SK-N-SH (cell line): ENCODE data around the gene ARHGAP1. TPM values are rescaled to one million over a fixed set of nuclear protein-coding genes. Genes with fewer than 3 reads are reported as not detected.

Experiments used
- CTCF ChIA-PET: fragments of 300-600, 350-600 bp; formaldehyde crosslinking; extraction: SDS; loops from one replicate; lab custom pipeline; 2021; lab: Yijun Ruan, JAX
- POLR2A ChIA-PET: fragments of 350-600 bp; sonication (Branson Sonifier 250); formaldehyde crosslinking; extraction: SDS; loops from one replicate; lab custom pipeline; 2020; ENCODE audit warnings: antibody characterized with exemption, inconsistent platforms; lab: Yijun Ruan, JAX
- DNase-seq: peaks from one replicate; pipeline ENCODE4 v3.0.0; 2012
- H2AFZ ChIP-seq: fragments of 200-600 bp; sonication (generic); 2 replicates; pipeline ENCODE4 v1.8.1; 2016; ENCODE audit warnings: antibody characterized with exemption, mild to moderate bottlenecking, low read depth
- H3F3A ChIP-seq: fragments of 200-600 bp; sonication (generic); replicated peaks from 2 replicates; pipeline ENCODE3; 2016; ENCODE audit warnings: antibody characterized with exemption, mild to moderate bottlenecking; ENCODE audit not compliant: insufficient read depth
- H3K27ac ChIP-seq, 2 experiments: fragments of 200-500 bp in 1 of 2; fragments of 200-600 bp in 1 of 2; sonication (Bioruptor generic) in 1 of 2; sonication (generic), shearing (Covaris generic) in 1 of 2; 2 replicates each; pipeline versions ENCODE4 v1.5.1 to v1.6.1; 2014 to 2016; ENCODE audit warnings: low read depth in 2 of 2, inconsistent platforms in 1 of 2, low read length in 1 of 2, mild to moderate bottlenecking in 1 of 2, mixed read lengths in 1 of 2
- H3K27me3 ChIP-seq: fragments of 200-600 bp; sonication (generic), shearing (Covaris generic); 2 replicates; pipeline ENCODE4 v1.6.1; 2016; ENCODE audit warnings: mixed run types; ENCODE audit not compliant: insufficient read depth
- H3K36me3 ChIP-seq, 2 experiments: fragments of 200-500 bp in 1 of 2; fragments of 200-600 bp in 1 of 2; sonication (Bioruptor generic) in 1 of 2; sonication (generic) in 1 of 2; replicated peaks in 1 of 2; 2 replicates each; pipeline versions ENCODE3 to v1.5.1; 2014 to 2016; ENCODE audit warnings: low read length in 1 of 2, mild to moderate bottlenecking in 1 of 2; ENCODE audit not compliant: insufficient read depth in 2 of 2, control insufficient read depth in 1 of 2
- H3K4me1 ChIP-seq, 2 experiments: fragments of 200-500 bp in 1 of 2; fragments of 200-600 bp in 1 of 2; sonication (Bioruptor generic) in 1 of 2; sonication (generic), shearing (Covaris generic) in 1 of 2; 2 replicates each; pipeline versions ENCODE4 v1.5.1 to v1.6.1; 2014 to 2016; ENCODE audit warnings: low read depth in 1 of 2, low read length in 1 of 2, mixed run types in 1 of 2; ENCODE audit not compliant: insufficient read depth in 2 of 2, control insufficient read depth in 1 of 2
- H3K4me2 ChIP-seq: fragments of 200-600 bp; sonication (generic), shearing (Covaris generic); 2 replicates; pipeline ENCODE4 v1.6.1; 2017; ENCODE audit warnings: mixed run types
- H3K4me3 ChIP-seq, 2 experiments: fragments of 200-500 bp in 1 of 2; fragments of 200-600 bp in 1 of 2; sonication (Bioruptor generic) in 1 of 2; sonication (generic), shearing (Covaris generic) in 1 of 2; 2 replicates each; pipeline versions ENCODE4 v1.5.1 to v1.8.1; 2014 to 2016; ENCODE audit warnings: low read depth in 2 of 2, inconsistent platforms in 1 of 2, low read length in 1 of 2, mild to moderate bottlenecking in 1 of 2, mixed read lengths in 1 of 2, moderate library complexity in 1 of 2
- H3K79me2 ChIP-seq: fragments of 200-600 bp; sonication (generic); 2 replicates; pipeline ENCODE4 v1.8.1; 2017; ENCODE audit warnings: mild to moderate bottlenecking; ENCODE audit not compliant: insufficient read depth
- H3K9ac ChIP-seq: fragments of 200-600 bp; sonication (generic); 2 replicates; pipeline ENCODE4 v1.6.1; 2017; ENCODE audit warnings: mixed run types
- H3K9me2 ChIP-seq: fragments of 200-600 bp; sonication (generic); 2 replicates; pipeline ENCODE4 v1.6.1; 2017; ENCODE audit warnings: mixed run types
- H3K9me3 ChIP-seq: fragments of 200-600 bp; sonication (generic); 2 replicates; pipeline ENCODE4 v1.6.1; 2017; ENCODE audit warnings: mixed run types, mild to moderate bottlenecking, moderate library complexity
- H4K20me1 ChIP-seq: fragments of 200-600 bp; sonication (generic); 2 replicates; pipeline ENCODE4 v1.6.1; 2017; ENCODE audit warnings: mild to moderate bottlenecking, mixed run types; ENCODE audit not compliant: insufficient read depth
- EP300 ChIP-seq, 2 experiments: IDR thresholded peaks; 2 replicates each; pipeline versions ENCODE4 v1.4.0 to v1.6.1; 2012; ENCODE audit warnings: borderline replicate concordance in 1 of 2, low read depth in 1 of 2, low read length in 1 of 2
- FOXJ3 ChIP-seq: sonication (generic); formaldehyde crosslinking; IDR thresholded peaks from 2 replicates; pipeline ENCODE4 v1.5.1; 2020; ENCODE audit warnings: mild to moderate bottlenecking, missing genetic modification reagents
- FOXM1 ChIP-seq: IDR thresholded peaks from 2 replicates; pipeline ENCODE4 v1.4.0; 2012; ENCODE audit warnings: low read depth, mild to moderate bottlenecking
- GABPA ChIP-seq: IDR thresholded peaks from 2 replicates; pipeline ENCODE4 v1.4.0; 2012; ENCODE audit warnings: low read depth, mild to moderate bottlenecking
- GATA2 ChIP-seq: sonication (generic); formaldehyde crosslinking; IDR thresholded peaks from 2 replicates; pipeline ENCODE4 v1.5.0; 2020; ENCODE audit warnings: mild to moderate bottlenecking, missing genetic modification reagents
- MXI1 ChIP-seq: IDR thresholded peaks from 2 replicates; pipeline ENCODE4 v1.6.1; 2012; ENCODE audit warnings: mild to moderate bottlenecking, low read depth, low read length, improper control_type of control experiment
- POLR2AphosphoS5 ChIP-seq: IDR thresholded peaks from 2 replicates; pipeline ENCODE4 v1.6.1; 2012; ENCODE audit warnings: low read depth, low read length
- RCOR1 ChIP-seq: fragments of 150-350 bp; IDR thresholded peaks from 2 replicates; pipeline ENCODE4 v1.6.1; 2017; ENCODE audit warnings: antibody characterized with exemption, low read length
- SIN3A ChIP-seq: IDR thresholded peaks from 2 replicates; pipeline ENCODE4 v1.6.1; 2012; ENCODE audit warnings: low read depth, mild to moderate bottlenecking, low read length, moderate library complexity, borderline replicate concordance
- TEAD4 ChIP-seq: IDR thresholded peaks from 2 replicates; pipeline ENCODE4 v1.4.0; 2012; ENCODE audit warnings: mild to moderate bottlenecking, borderline replicate concordance; ENCODE audit not compliant: insufficient read depth
- WGBS: methylation state at CpG from one replicate; pipeline ENCODE4 v1.1.6; 2017; ENCODE audit warnings: low lambda C conversion rate; 5-methylcytosine and 5-hydroxymethylcytosine counted together
- polyA plus RNA-seq, 3 experiments: library from polyadenylated mRNA; depleted of rRNA; stranded (reverse); fragments of >200 nt; gene quantifications; 2 replicates each; pipeline ENCODE4 v1.2.3, GENCODE V29; 2012
- TF ChIP-seq, protein P1 (sequence below): fragments of 150-350 bp; IDR thresholded peaks from 2 replicates; pipeline ENCODE4 v1.6.1; 2017; ENCODE audit warnings: antibody characterized with exemption, low read length, low read depth, borderline replicate concordance
- TF ChIP-seq, protein P2 (sequence below): fragments of 200-600 bp; sonication (generic); IDR thresholded peaks from 2 replicates; pipeline ENCODE4 v1.6.1; 2017; ENCODE audit warnings: antibody characterized with exemption, mild to moderate bottlenecking, moderate library complexity
- TF ChIP-seq, protein P3 (sequence below): fragments of 150-350 bp; IDR thresholded peaks from 2 replicates; pipeline ENCODE4 v1.6.1; 2016; ENCODE audit warnings: mild to moderate bottlenecking, low read depth, low read length

Gene ARHGAP1
- polyA plus RNA-seq, 1 of the 3 experiments (the other 2 are of a cell fraction): 27.1 TPM

DNA sequence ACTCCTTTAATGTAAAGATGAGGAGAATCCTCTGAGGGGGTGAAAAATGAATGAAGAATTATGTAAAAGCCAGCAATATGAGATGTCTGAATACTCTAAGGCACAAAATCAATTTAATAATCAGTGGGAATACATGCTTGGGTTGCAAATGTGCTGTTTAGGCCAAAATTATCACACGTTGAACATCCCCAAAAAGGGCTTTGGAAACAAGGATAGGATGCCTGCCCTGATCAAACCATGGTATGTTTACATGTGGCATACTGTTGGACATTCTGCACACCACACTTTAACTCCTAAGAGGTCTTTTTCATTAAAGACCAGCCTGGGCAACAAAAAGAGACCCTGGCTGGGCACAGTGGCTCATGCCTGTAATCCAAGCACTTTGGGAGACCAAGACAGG is 44.9 kb upstream of the ARHGAP1 start (continued):
- TF ChIP-seq TEAD4: no peak
- TF ChIP-seq GATA2 (CRISPR knock-in tag): no peak
- TF ChIP-seq FOXJ3 (CRISPR knock-in tag): no peak
- TF ChIP-seq, protein P1, sequence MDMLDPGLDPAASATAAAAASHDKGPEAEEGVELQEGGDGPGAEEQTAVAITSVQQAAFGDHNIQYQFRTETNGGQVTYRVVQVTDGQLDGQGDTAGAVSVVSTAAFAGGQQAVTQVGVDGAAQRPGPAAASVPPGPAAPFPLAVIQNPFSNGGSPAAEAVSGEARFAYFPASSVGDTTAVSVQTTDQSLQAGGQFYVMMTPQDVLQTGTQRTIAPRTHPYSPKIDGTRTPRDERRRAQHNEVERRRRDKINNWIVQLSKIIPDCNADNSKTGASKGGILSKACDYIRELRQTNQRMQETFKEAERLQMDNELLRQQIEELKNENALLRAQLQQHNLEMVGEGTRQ: no peak
- TF ChIP-seq, protein P2, sequence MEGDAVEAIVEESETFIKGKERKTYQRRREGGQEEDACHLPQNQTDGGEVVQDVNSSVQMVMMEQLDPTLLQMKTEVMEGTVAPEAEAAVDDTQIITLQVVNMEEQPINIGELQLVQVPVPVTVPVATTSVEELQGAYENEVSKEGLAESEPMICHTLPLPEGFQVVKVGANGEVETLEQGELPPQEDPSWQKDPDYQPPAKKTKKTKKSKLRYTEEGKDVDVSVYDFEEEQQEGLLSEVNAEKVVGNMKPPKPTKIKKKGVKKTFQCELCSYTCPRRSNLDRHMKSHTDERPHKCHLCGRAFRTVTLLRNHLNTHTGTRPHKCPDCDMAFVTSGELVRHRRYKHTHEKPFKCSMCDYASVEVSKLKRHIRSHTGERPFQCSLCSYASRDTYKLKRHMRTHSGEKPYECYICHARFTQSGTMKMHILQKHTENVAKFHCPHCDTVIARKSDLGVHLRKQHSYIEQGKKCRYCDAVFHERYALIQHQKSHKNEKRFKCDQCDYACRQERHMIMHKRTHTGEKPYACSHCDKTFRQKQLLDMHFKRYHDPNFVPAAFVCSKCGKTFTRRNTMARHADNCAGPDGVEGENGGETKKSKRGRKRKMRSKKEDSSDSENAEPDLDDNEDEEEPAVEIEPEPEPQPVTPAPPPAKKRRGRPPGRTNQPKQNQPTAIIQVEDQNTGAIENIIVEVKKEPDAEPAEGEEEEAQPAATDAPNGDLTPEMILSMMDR: no peak

DNA sequence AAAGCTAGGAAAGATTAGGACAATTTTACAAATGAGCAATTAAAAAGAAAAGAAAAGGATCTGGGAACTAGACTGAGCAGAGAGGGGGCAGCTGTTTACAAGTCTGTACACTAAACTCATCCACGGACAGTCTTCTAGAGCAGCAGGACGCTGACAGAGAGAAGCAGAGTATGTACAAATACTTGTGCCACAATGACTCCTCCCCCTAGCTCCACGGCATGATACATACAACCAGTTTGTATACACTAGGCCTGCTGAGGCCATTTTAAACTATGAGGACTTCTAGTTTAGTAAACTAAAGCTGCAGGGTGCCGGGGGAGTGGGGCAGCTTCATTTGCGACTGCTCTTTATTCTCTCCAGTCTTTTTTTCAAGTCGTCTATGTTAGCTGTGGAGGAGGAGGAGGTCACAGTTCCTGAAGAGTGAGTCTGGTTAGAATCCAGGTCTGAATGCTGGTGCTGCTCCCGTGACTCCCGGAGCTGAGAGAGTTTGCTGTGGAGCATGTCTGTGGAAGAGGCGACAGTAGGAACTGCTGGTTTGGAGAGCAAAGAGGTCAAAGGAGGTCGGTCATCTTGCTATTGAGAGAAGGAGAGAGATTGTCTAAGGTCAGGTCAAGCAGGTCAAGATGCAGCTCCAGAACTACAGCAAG is 43.4 kb upstream of the ARHGAP1 start:
- Histone ChIP-seq H3K9me3 (no peaks in the 10 kb centered on the region), H3K36me3 (peaks cover 54 to 59% of the 10 kb centered on the region in 2 experiments), H4K20me1 (no peaks in the 10 kb centered on the region), H3K9ac (no peak overlapping the region), H3K27me3 (no peaks in the 10 kb centered on the region), H3K4me2 (no peak overlapping the region)
- TF ChIP-seq RCOR1 (no peak), GABPA (no peak), POLR2AphosphoS5 (no peak), MXI1 (no peak), EP300 (IDR thresholded peaks at IDR 0.05; ENCODE audit: borderline replicate concordance in 1 of 2, low read depth in 1 of 2, low read length in 1 of 2) (no peak), SIN3A (no peak), FOXM1 (no peak)
- TF ChIP-seq, protein P3, sequence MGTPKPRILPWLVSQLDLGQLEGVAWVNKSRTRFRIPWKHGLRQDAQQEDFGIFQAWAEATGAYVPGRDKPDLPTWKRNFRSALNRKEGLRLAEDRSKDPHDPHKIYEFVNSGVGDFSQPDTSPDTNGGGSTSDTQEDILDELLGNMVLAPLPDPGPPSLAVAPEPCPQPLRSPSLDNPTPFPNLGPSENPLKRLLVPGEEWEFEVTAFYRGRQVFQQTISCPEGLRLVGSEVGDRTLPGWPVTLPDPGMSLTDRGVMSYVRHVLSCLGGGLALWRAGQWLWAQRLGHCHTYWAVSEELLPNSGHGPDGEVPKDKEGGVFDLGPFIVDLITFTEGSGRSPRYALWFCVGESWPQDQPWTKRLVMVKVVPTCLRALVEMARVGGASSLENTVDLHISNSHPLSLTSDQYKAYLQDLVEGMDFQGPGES: no peak
- TF ChIP-seq, all 33 proteins: peak for 0
- Histone ChIP-seq H3F3A (peaks cover 4% of the 10 kb centered on the region), H3K27ac (no peak overlapping the region), H3K9me2 (no peaks in the 10 kb centered on the region), H2AFZ (no peak overlapping the region), H3K4me1 (no peaks in the 10 kb centered on the region), H3K79me2 (no peaks in the 10 kb centered on the region), H3K4me3 (no peak overlapping the region)
- ChIA-PET POLR2A (no interaction called here), CTCF (interaction anchor here (0.8 kb wide), 1 partner anchor 93 kb away, joined by 3 read pairs; no protein-coding TSS in a partner anchor)
- WGBS: 86% methylated on average over 10 of the region's 10 CpGs
- DNase-seq: no peak
